SH-SY5Y (cell line): Measurements from ENCODE around the gene EFEMP2.

Experiments used
- GATA2 ChIP-seq: IDR thresholded peaks from 2 replicates; pipeline ENCODE4 v1.6.1; 2011; ENCODE audit warnings: mild to moderate bottlenecking, low read depth, low read length
- GATA3 ChIP-seq: IDR thresholded peaks from 2 replicates; pipeline ENCODE4 v1.6.1; 2011; ENCODE audit warnings: low read depth, mild to moderate bottlenecking, low read length, moderate library complexity

Gene EFEMP2

DNA sequence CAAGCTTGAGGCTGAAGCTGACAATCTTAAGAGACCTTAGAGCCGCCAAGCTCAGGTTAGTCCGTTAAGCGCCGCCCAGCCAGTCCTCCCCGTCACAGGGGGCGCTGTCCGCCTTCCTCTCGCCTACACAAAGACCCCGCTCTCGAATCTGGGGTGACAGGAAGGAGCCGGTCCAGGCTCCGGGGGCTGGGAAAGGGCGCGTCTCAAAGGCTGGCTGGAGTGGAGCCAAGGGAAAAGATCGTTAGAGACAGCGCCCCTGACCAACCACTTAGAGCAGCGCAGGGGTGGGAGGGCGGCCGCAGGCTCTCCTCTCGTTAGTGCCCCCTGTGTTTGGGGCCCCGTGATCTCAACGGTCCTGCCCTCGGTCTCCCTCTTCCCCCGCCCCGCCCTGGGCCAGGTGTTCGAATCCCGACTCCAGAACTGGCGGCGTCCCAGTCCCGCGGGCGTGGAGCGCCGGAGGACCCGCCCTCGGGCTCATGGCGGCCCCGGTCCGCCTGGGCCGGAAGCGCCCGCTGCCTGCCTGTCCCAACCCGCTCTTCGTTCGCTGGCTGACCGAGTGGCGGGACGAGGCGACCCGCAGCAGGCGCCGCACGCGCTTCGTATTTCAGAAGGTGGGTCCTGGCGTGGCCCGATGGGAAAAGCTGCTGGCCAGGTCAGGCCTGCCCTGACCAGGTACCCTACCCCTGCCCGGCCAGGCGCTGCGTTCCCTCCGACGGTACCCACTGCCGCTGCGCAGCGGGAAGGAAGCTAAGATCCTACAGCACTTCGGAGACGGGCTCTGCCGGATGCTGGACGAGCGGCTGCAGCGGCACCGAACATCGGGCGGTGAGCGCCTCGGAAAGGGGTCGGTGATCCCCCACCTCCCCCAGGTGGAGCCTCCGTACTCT, 12.1 kb downstream of the EFEMP2 start, which contains the start of gene MUS81:
Gene MUS81, plus strand, starts transcription at position 156 of the 887 bp plus-strand sequence. Its CDS starts 321 bp downstream, at position 477.
- TF ChIP-seq GATA3 (no peak), GATA2 (no peak; the same call in 1 of the 2 replicates)

GRCh38 chr11:65859812-65860277, 12.8 kb downstream of the EFEMP2 start:
- no peak for TF ChIP-seq GATA3
- TF ChIP-seq GATA2, result no peak

DNA sequence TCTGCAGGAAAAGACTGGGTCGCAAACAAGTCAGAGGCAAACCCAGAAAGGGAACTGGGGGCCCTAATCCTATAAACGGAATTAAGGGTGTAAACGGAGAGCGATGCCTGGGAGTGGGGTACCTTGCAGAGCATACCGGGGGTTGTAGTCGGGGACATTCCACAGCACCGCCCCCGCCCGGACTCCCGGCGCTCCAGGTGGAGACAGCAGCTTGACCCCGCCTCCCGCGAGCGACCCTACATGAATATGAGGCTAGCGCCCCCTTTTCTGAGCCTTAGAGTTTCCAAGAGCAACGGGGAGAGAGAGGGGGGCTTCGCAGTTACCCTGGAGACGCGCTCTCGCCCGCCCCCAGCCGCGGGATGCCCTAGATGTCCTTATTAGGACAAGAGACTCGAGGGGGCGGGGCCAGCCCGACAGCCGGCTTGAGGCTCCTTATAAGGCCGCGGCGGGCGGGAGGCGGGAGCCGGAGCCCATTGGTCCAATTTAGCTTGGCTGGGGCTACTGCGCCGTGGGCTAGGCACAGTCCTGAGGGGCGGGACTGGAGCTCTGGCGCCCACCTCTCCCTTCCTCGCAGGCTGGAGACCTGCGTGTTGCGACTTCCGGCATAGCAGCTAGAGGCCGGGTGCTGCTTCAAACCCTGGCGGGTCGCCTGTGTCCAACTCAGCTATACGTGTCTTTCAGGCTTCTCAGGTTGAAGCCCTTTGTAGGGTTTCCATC, 13.3 kb downstream of the EFEMP2 start:
- TF ChIP-seq GATA2 (no peak), GATA3 (no peak)

- TF ChIP-seq GATA3 (no peak), GATA2 (no peak)
These were observed 13.9 kb downstream of the EFEMP2 start for GRCh38 chr11:65858681-65859087.

DNA sequence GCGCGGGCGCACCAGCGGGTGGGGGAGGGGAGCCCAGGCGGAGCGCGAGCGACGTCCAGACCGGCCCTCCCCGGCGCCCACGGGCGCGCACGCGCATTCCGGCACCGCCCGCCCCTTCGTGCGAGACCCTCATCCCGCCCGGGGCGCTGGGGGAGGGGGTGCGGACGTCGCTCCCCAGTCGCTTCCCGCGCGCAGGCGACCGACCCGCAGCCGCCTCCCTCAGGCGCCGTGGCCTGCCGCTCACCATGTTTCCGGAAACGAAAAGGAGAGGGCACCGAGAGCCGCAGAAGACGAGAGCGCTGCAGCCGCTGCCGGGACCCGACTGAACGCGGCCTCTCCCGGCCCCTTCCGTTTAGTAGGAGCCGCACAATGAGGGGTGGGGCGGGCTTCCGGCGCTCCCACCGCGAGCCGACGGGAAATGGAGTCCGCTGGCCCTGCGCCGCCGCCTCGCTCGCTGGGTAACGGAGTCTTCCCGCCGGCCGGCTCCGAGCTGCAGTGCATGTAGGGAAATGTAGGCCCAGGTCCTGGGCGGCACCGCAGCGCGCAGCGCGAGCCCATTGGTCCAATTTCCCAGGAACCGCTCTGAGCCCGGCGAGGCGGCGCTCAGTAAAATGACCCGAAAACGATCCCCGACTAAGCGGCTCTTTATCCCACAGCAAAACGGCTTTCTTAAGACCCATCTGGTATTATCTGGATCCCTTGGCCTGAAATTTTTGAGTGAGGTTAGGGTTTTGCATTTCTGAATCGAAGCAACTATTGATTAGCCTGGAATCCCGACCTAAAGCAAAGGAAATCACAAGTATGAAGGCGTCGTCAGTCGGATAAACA, 14.5 kb downstream of the EFEMP2 start, which contains the start of gene CFL1:
Gene CFL1, minus strand, starts transcription at position 328 of the 828 bp plus-strand sequence. Its CDS starts 81 bp downstream, at position 247.
- TF ChIP-seq GATA2, result no peak
- no peak for TF ChIP-seq GATA3

GRCh38 chr11:65857500-65857852, 15.1 kb downstream of the EFEMP2 start:
- TF ChIP-seq GATA2 (no peak), GATA3 (no peak)

DNA sequence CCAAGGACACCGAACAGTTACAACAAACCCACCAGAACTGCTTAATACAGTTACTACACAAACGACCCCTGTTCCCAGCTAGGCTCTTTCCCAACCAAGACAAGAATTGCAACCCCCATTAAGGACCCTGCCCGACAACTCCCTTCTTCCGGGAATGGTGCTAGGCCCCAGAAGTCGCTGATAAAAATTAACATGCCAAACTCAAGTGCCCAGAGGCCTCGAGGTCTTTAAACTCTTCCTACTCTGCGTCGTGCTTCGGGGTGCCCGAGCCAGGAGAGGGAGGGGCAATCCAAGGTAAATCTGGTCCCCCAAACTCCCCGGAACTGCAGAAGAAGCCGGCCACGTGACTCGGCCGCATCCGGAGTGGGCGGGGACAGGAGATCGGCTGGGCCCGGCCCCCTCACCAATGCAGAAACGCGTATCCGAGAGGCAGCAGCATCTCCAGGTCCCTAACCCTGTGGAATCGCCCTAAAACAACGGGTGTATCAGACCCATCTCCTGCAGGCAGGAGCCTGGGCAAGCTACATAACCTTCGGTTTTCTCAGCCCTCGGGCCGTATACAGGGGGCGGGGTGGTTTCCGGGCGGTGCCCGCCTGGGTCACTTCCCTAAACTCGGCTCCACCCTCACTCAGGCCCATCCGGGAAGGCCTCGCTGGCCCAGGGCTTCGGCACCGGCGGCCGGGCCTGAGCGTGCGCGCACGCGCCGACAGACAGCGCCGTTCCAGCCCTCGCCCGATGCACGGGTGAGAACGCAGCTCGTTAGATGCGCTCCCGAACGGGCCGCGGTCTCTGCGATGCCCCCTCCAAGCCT, 15.7 kb downstream of the EFEMP2 start:
- TF ChIP-seq GATA2, result no peak
- TF ChIP-seq GATA3, result no peak

DNA sequence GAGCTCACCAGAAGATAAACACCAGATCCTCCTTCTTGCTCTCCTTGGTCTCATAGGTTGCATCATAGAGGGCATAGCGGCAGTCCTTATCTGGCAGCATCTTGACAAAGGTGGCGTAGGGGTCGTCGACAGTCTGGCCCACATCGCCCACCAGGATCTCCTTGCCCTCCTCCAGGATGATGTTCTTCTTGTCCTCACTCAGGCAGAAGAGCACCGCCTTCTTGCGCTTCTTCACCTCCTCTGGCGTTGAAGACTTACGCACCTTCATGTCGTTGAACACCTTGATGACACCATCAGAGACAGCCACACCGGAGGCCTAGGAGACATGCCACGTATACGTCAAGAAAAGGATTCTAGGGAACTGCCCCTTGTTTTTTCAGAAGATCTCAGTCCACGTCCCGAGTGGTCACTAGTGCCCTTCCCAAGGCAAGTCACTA, 16.7 kb downstream of the EFEMP2 start:
- TF ChIP-seq GATA2 (no peak), GATA3 (no peak)

- TF ChIP-seq GATA2, result no peak
- no peak for TF ChIP-seq GATA3
These were observed 17.5 kb downstream of the EFEMP2 start for GRCh38 chr11:65854852-65855837.

DNA sequence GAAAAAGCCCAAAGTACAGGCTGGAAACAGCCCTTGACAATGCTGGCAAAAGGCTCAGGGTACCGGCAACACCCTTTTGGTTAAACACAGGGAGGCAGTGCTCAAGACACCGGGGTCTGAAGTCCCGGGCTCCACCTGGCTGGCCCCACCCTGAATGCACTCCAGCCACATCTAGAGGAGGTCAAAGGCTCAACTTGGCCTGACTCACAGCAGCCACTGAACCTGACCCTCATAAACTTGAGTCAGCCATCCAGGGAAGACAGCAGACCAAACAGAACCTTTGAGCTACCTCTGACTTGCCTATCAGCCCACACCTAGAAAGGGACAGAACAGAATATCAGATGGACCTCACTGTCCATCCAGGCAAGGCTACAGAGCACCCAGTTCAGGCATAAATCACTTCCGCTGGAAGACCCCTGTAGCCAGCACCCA, 18.4 kb downstream of the EFEMP2 start:
- no peak for TF ChIP-seq GATA2
- no peak for TF ChIP-seq GATA3

DNA sequence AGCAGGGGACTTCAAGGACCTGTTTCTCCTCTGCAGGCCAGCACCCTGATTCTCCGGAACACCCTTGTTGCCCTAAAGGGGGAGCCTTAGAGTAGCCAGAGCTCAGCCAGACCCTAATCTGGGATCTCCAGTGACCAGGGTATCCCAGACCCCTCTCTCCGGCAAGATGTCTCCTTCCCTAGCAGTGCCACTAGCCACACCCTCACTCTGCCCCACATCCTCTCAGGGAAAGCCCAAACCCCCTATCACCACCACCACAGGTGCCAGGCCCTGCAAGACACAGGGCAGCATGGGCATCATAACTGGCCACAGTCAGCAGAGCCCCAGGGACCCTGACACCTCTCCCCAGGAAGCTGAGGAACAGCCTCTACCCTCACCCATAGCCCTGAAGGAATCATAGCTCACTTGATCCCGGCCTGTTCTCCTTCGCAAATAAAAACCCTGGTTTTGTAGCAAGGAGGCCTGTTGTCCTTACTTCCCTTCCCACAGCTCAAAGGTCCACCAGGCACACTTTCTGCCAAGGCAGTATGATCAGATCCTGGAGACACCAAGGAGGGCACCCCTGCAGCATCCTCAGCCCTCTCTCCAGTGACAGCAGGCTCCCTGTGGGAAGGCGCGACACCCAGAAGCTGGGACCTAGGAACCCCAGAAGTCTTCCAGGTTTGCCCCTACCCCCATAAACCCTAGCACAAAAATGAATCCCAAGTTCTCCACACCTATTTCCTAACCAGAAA, 19.2 kb downstream of the EFEMP2 start:
- TF ChIP-seq GATA2 (no peak), GATA3 (no peak)
